A673 (cell line): ENCODE results near the gene SLC39A3.

ENCODE experiments used
- EZH2 ChIP-seq: fragments of 200-600 bp; sonication (generic); IDR thresholded peaks from 2 replicates; pipeline ENCODE4 v1.6.1; 2017; ENCODE audit warnings: borderline replicate concordance, low read depth, mild to moderate bottlenecking, mixed read lengths, antibody characterized with exemption, low read length; ENCODE audit not compliant: poor library complexity, severe bottlenecking
- TF ChIP-seq, protein P1 (sequence below): fragments of 300-800, 200-600 bp; sonication (generic); conservative IDR thresholded peaks from 2 replicates; pipeline ENCODE4 v1.5.1; 2017; ENCODE audit warnings: low read depth, mild to moderate bottlenecking, antibody characterized with exemption, low read length, moderate library complexity, mixed read lengths

DNA sequence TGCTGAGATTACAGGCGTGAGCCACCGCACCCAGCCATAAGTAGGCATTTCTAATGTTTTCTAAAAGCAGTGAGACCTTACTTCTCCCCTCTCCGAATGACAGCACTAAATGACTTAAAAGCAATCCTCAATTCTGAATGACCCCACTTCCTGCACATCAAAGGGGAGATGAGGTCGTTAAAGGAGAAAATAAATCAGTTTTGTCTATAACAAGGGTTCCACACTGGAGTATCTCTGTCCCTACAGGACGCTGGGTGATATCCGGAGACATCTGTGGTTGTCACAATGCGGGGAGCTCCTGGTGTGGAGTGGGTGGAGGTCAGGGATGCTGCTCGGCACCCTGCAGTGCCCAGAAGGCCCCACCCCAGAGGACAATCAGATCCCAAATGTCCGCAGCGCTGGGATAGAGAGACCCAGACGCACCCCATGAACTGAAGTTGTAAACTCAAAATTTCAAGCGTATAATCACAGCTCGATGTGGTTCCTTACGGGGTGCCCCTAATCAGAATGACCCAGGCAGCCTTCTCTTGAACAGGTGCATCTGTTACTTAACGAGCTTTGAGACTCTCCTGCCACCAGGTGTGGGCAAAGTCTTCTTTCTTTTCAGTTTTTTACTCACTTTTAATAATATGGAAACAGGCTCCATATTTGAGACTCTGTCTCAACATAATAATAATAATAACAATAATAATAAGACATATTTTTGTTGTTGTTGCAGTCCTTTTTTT, 40.2 kb downstream of the SLC39A3 start:
- TF ChIP-seq, protein P1, sequence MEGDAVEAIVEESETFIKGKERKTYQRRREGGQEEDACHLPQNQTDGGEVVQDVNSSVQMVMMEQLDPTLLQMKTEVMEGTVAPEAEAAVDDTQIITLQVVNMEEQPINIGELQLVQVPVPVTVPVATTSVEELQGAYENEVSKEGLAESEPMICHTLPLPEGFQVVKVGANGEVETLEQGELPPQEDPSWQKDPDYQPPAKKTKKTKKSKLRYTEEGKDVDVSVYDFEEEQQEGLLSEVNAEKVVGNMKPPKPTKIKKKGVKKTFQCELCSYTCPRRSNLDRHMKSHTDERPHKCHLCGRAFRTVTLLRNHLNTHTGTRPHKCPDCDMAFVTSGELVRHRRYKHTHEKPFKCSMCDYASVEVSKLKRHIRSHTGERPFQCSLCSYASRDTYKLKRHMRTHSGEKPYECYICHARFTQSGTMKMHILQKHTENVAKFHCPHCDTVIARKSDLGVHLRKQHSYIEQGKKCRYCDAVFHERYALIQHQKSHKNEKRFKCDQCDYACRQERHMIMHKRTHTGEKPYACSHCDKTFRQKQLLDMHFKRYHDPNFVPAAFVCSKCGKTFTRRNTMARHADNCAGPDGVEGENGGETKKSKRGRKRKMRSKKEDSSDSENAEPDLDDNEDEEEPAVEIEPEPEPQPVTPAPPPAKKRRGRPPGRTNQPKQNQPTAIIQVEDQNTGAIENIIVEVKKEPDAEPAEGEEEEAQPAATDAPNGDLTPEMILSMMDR, result no peak
- TF ChIP-seq EZH2, result no peak
